ENCODE results near the gene ZNF775.

- TF ChIP-seq POLR2A (IDR thresholded peaks at IDR 0.05; ENCODE audit: low read length) (no peak), GATA1 (IDR thresholded peaks at IDR 0.05; ENCODE audit: low read depth, low read length) (no peak)
Observed at GRCh38 chr7:150357270-150357669, 21.9 kb upstream of the ZNF775 start.
